Measurements from ENCODE around the gene PHLDA1.

Gene PHLDA1

DNA sequence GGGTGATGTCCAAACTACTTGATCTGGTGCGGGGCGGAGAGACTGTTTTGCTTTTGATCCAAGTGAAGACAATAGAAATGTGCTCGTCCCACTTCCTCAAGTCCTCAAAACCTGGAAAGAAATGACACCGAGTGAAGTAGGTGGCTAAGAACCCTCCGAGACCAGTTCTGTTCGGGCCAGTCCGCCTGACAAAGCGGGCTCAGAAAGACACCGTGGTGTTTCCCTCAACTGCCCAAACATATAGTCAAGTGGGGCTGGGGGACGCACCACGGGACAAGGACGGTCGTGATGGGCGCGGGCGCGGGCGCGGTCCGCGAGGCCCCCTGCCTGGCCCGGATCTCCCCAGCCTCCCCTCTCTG lies 1.6 kb downstream of the PHLDA1 start:
- TF ChIP-seq, protein P1, sequence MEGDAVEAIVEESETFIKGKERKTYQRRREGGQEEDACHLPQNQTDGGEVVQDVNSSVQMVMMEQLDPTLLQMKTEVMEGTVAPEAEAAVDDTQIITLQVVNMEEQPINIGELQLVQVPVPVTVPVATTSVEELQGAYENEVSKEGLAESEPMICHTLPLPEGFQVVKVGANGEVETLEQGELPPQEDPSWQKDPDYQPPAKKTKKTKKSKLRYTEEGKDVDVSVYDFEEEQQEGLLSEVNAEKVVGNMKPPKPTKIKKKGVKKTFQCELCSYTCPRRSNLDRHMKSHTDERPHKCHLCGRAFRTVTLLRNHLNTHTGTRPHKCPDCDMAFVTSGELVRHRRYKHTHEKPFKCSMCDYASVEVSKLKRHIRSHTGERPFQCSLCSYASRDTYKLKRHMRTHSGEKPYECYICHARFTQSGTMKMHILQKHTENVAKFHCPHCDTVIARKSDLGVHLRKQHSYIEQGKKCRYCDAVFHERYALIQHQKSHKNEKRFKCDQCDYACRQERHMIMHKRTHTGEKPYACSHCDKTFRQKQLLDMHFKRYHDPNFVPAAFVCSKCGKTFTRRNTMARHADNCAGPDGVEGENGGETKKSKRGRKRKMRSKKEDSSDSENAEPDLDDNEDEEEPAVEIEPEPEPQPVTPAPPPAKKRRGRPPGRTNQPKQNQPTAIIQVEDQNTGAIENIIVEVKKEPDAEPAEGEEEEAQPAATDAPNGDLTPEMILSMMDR (IDR thresholded peaks at IDR 0.05; ENCODE audit: low read length) = no peak
- TF ChIP-seq EZH2 (IDR thresholded peaks at IDR 0.05; ENCODE audit: borderline replicate concordance, low read length) = no peak
- no peak overlapping the region for H3K9ac ChIP-seq (ENCODE audit: low read length)
- H2AFZ ChIP-seq (ENCODE audit: low read length) = no peak overlapping the region
- H3K4me2 ChIP-seq (ENCODE audit: low read length) = no peak overlapping the region; the same call in 1 of the 2 replicates
- H3K36me3 ChIP-seq (ENCODE audit: insufficient read depth, low read length) = no peaks in the 10 kb centered on the region
- no peaks in the 10 kb centered on the region for H3K9me3 ChIP-seq (ENCODE audit: low read length)
- H3K4me3 ChIP-seq (ENCODE audit: low read depth, low read length, poor library complexity, severe bottlenecking) = no peak overlapping the region
- H3K79me2 ChIP-seq (ENCODE audit: insufficient read depth, low read length) = no peaks in the 10 kb centered on the region
- no peaks in the 10 kb centered on the region for H3F3A ChIP-seq (ENCODE audit: insufficient read depth, low read length)
- no peak overlapping the region for H3K27ac ChIP-seq (ENCODE audit: low read depth, low read length, poor library complexity, severe bottlenecking)
- no peaks in the 10 kb centered on the region for H3K9me2 ChIP-seq (ENCODE audit: low read depth, low read length)
- H4K20me1 ChIP-seq (ENCODE audit: insufficient read depth, low read length) = no peaks in the 10 kb centered on the region
- H3K4me1 ChIP-seq (ENCODE audit: insufficient read depth, low read length, severe bottlenecking) = peaks cover 17% of the 10 kb centered on the region
- no peaks in the 10 kb centered on the region; the same call in 1 of the 2 replicates for H3K27me3 ChIP-seq (ENCODE audit: insufficient read depth, low read length)

DNA sequence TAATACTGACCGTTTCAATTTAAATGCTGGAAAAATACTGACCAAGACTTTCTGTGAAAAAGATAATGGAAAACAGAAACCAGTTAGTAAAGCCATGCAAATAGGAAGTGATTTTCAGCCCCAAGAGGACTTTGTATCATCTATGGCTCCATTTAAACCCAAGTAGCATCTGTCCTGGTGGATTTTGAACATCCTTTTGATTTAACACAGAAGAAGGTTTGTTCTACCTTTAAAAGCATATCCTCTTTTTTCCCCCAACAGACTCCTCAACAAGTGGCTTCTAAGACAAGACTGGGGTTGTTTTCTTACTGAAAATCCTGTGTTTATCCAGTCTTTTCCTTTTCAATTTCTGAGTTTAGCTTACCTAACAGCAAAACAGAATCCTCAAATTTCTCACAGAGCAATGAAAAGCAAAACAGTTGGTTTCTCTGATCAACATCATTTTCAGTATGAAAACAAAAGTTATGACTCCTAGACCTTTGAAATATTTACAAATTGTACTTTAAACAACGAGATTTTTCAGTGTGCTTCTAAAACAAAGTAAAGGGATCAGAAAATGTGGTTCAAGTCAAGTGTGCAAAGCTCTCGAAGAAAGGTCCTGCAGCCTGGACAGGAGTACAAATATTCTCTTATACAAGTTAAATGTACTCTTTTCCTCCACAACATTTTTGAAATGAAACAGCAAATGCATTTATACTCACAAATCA lies 2.9 kb downstream of the PHLDA1 start:
- Histone ChIP-seq H3K9me3 (ENCODE audit: low read length) (no peaks in the 10 kb centered on the region), H3K27me3 (ENCODE audit: insufficient read depth, low read length) (no peaks in the 10 kb centered on the region; the same call in 1 of the 2 replicates), H3F3A (ENCODE audit: insufficient read depth, low read length) (no peaks in the 10 kb centered on the region), H3K4me2 (ENCODE audit: low read length) (no peak overlapping the region), H2AFZ (ENCODE audit: low read length) (no peak overlapping the region), H3K27ac (ENCODE audit: low read depth, low read length, poor library complexity, severe bottlenecking) (no peak overlapping the region), H3K4me1 (ENCODE audit: insufficient read depth, low read length, severe bottlenecking) (peaks cover 17% of the 10 kb centered on the region), H4K20me1 (ENCODE audit: insufficient read depth, low read length) (no peaks in the 10 kb centered on the region), H3K79me2 (ENCODE audit: insufficient read depth, low read length) (no peaks in the 10 kb centered on the region), H3K4me3 (ENCODE audit: low read depth, low read length, poor library complexity, severe bottlenecking) (no peak overlapping the region), H3K9ac (ENCODE audit: low read length) (no peak overlapping the region), H3K36me3 (ENCODE audit: insufficient read depth, low read length) (no peaks in the 10 kb centered on the region), H3K9me2 (ENCODE audit: low read depth, low read length) (no peaks in the 10 kb centered on the region)
- TF ChIP-seq EZH2 (IDR thresholded peaks at IDR 0.05; ENCODE audit: borderline replicate concordance, low read length) = no peak
- TF ChIP-seq, protein P1 (IDR thresholded peaks at IDR 0.05; ENCODE audit: low read length) = no peak

DNA sequence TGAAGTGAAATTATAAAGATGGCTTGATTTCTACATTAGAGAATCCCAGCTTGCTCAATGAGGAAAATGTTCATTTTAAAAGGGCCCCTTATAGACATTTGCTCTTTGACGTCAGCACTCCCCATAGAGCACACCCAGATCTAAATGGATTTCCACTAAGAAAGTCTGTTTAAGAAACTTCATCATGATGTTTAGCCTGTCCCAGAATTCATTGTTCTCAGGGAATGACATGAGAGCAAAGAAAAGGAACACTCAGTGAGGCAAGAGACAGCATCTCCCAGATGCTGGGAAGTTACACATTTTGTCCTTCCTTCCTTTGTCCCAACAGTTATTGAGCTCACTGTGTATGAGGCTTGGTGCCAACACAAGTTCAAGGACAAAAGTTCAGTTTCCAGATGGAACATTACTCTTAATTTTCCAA lies 4.9 kb downstream of the PHLDA1 start:
- peaks cover 8% of the 10 kb centered on the region for H3K4me1 ChIP-seq (ENCODE audit: insufficient read depth, low read length, severe bottlenecking)
- TF ChIP-seq EZH2 (IDR thresholded peaks at IDR 0.05; ENCODE audit: borderline replicate concordance, low read length) = no peak
- TF ChIP-seq, protein P1 (IDR thresholded peaks at IDR 0.05; ENCODE audit: low read length) = no peak

More for the DNA sequence above, 4.9 kb downstream of the PHLDA1 start:
- no peak overlapping the region for H3K27ac ChIP-seq (ENCODE audit: low read depth, low read length, poor library complexity, severe bottlenecking)
- H3K4me2 ChIP-seq (ENCODE audit: low read length) = no peak overlapping the region
- no peak overlapping the region for H3K9ac ChIP-seq (ENCODE audit: low read length)
- H4K20me1 ChIP-seq (ENCODE audit: insufficient read depth, low read length) = no peaks in the 10 kb centered on the region
- no peaks in the 10 kb centered on the region; the same call in 1 of the 2 replicates for H3K27me3 ChIP-seq (ENCODE audit: insufficient read depth, low read length)
- no peaks in the 10 kb centered on the region for H3K9me3 ChIP-seq (ENCODE audit: low read length)
- H3K4me3 ChIP-seq (ENCODE audit: low read depth, low read length, poor library complexity, severe bottlenecking) = no peak overlapping the region
- H2AFZ ChIP-seq (ENCODE audit: low read length) = no peak overlapping the region
- no peaks in the 10 kb centered on the region for H3K36me3 ChIP-seq (ENCODE audit: insufficient read depth, low read length)
- no peaks in the 10 kb centered on the region for H3K9me2 ChIP-seq (ENCODE audit: low read depth, low read length)
- no peaks in the 10 kb centered on the region for H3F3A ChIP-seq (ENCODE audit: insufficient read depth, low read length)
- no peaks in the 10 kb centered on the region for H3K79me2 ChIP-seq (ENCODE audit: insufficient read depth, low read length)

All from OCI-LY1 (cell line).